ENCODE measurements around the gene DVL1. TPM values are rescaled to one million over a fixed set of nuclear protein-coding genes. Genes with fewer than 3 reads are reported as not detected.

The DVL1 gene
- polyA plus RNA-seq, 4 donors: 46.7 to 88.8 (median 61.3) TPM

- Histone ChIP-seq H3K36me3 (ENCODE audit: control insufficient read depth in 3 of 3, insufficient read depth in 2 of 3, low read depth in 1 of 3, low read length in 3 of 3) (peaks cover 2 to 95% (median 15%) of the 10 kb centered on the region in 3 donors), H3K27me3 (ENCODE audit: control insufficient read depth in 3 of 3, insufficient read depth in 3 of 3, low read length in 3 of 3) (no peaks in the 10 kb centered on the region), H3K9me3 (ENCODE audit: control insufficient read depth in 2 of 2, insufficient read depth in 1 of 2, low read depth in 1 of 2, low read length in 1 of 2) (no peaks in the 10 kb centered on the region), H3K27ac (ENCODE audit: low read depth in 1 of 3, low read length in 2 of 3) (no peak overlapping the region), H3K4me3 (ENCODE audit: low read depth in 1 of 3, low read length in 3 of 3) (no peak overlapping the region), H3K4me1 (ENCODE audit: control insufficient read depth in 3 of 3, insufficient read depth in 2 of 3, low read depth in 1 of 3, low read length in 2 of 3) (peaks cover 0 to 6% (median 0%) of the 10 kb centered on the region in 3 donors)
- WGBS, 3 donors: 85 to 89% (median 88%) methylated on average over 21 to 32 of the region's 32 CpGs
- FAIRE-seq: no peak
- no peak for DNase-seq
These were observed 12.1 kb downstream of the DVL1 start for GRCh38 chr1:1336931-1337792.

DNA sequence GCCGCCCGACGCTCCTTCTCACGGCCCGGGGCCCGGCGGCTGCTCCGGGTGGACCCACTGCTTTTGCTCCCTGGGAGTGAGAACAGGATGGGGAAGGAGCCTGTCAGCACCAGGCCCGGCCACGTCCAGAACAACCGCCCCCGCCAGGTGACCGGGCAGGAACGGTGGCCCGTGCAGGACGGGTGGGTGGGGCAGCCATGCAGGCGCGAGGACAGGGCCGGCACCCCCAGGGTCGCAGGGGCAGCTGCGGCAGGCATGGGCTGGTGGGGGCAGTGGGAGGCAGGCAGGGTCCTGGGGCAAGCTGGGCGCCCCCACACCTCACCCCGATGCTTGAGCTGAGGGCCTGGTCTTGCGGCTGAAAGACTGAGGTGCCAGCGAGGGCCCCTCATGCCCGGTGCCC lies 12.8 kb downstream of the DVL1 start:
- DNase-seq (no peak), FAIRE-seq (no peak)
- Histone ChIP-seq H3K9me3 (ENCODE audit: control insufficient read depth in 2 of 2, insufficient read depth in 1 of 2, low read depth in 1 of 2, low read length in 1 of 2) (no peaks in the 10 kb centered on the region), H3K27ac (ENCODE audit: low read depth in 1 of 3, low read length in 2 of 3) (no peak overlapping the region), H3K4me1 (ENCODE audit: control insufficient read depth in 3 of 3, insufficient read depth in 2 of 3, low read depth in 1 of 3, low read length in 2 of 3) (peaks cover 0 to 6% (median 0%) of the 10 kb centered on the region in 3 donors), H3K36me3 (ENCODE audit: control insufficient read depth in 3 of 3, insufficient read depth in 2 of 3, low read depth in 1 of 3, low read length in 3 of 3) (peaks cover 0 to 88% (median 15%) of the 10 kb centered on the region in 3 donors), H3K4me3 (ENCODE audit: low read depth in 1 of 3, low read length in 3 of 3) (no peak overlapping the region), H3K27me3 (ENCODE audit: control insufficient read depth in 3 of 3, insufficient read depth in 3 of 3, low read length in 3 of 3) (no peaks in the 10 kb centered on the region)
- WGBS, 3 donors: 89 to 91% (median 90%) methylated on average over 21 to 26 of the region's 26 CpGs

DNA sequence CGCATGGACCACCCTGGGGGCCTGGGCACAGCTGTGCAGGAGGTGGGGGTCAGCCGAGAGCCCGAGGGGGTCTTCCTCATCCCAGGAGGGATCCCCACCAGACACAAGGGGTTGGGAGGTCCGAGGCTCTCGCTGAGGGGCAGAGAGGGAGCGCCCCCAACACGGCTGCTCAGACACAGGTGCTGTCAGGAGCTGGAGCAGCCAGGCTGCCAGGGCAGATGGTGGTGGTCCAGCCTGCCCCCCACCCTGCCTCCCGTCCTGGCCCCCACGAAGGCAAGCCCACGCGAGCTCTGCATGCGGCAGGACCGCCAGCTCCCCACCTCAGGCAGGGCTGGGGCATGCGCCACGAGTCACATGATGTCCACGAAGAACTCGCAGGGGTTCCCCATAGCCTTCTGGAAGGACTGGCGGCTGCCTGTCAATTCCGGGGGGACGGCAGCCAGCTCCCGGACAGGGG lies 13.4 kb downstream of the DVL1 start:
- DNase-seq (no peak), FAIRE-seq (no peak)
- Histone ChIP-seq H3K4me1 (ENCODE audit: control insufficient read depth in 3 of 3, insufficient read depth in 2 of 3, low read depth in 1 of 3, low read length in 2 of 3) (peaks cover 0 to 13% (median 0%) of the 10 kb centered on the region in 3 donors), H3K4me3 (ENCODE audit: low read depth in 1 of 3, low read length in 3 of 3) (no peak overlapping the region), H3K9me3 (ENCODE audit: control insufficient read depth in 2 of 2, insufficient read depth in 1 of 2, low read depth in 1 of 2, low read length in 1 of 2) (no peaks in the 10 kb centered on the region), H3K27me3 (ENCODE audit: control insufficient read depth in 3 of 3, insufficient read depth in 3 of 3, low read length in 3 of 3) (no peaks in the 10 kb centered on the region), H3K27ac (ENCODE audit: low read depth in 1 of 3, low read length in 2 of 3) (no peak overlapping the region), H3K36me3 (ENCODE audit: control insufficient read depth in 3 of 3, insufficient read depth in 2 of 3, low read depth in 1 of 3, low read length in 3 of 3) (peaks cover 0 to 81% (median 15%) of the 10 kb centered on the region in 3 donors)
- WGBS, 3 donors: 87 to 89% (median 89%) methylated on average over 16 to 21 of the region's 21 CpGs

- WGBS, 3 donors: 79 to 85% (median 80%) methylated on average over 16 of the region's 16 CpGs
- H3K27ac ChIP-seq (ENCODE audit: low read depth in 1 of 3, low read length in 2 of 3): no peak overlapping the region
- FAIRE-seq (no peak), DNase-seq (no peak)
- no peaks in the 10 kb centered on the region for H3K27me3 ChIP-seq (ENCODE audit: control insufficient read depth in 3 of 3, insufficient read depth in 3 of 3, low read length in 3 of 3)
- no peaks in the 10 kb centered on the region for H3K9me3 ChIP-seq (ENCODE audit: control insufficient read depth in 2 of 2, insufficient read depth in 1 of 2, low read depth in 1 of 2, low read length in 1 of 2)
- no peak overlapping the region for H3K4me3 ChIP-seq (ENCODE audit: low read depth in 1 of 3, low read length in 3 of 3)
- H3K36me3 ChIP-seq (ENCODE audit: control insufficient read depth in 3 of 3, insufficient read depth in 2 of 3, low read depth in 1 of 3, low read length in 3 of 3): peaks cover 0 to 76% (median 13%) of the 10 kb centered on the region in 3 donors
- peaks cover 0 to 18% (median 0%) of the 10 kb centered on the region in 3 donors for H3K4me1 ChIP-seq (ENCODE audit: control insufficient read depth in 3 of 3, insufficient read depth in 2 of 3, low read depth in 1 of 3, low read length in 2 of 3)
These were observed 13.9 kb downstream of the DVL1 start for GRCh38 chr1:1335283-1335682.

- Histone ChIP-seq H3K4me1 (ENCODE audit: control insufficient read depth in 3 of 3, insufficient read depth in 2 of 3, low read depth in 1 of 3, low read length in 2 of 3) (peaks cover 0 to 22% (median 0%) of the 10 kb centered on the region in 3 donors), H3K36me3 (ENCODE audit: control insufficient read depth in 3 of 3, insufficient read depth in 2 of 3, low read depth in 1 of 3, low read length in 3 of 3) (peaks cover 0 to 71% (median 10%) of the 10 kb centered on the region in 3 donors), H3K27me3 (ENCODE audit: control insufficient read depth in 3 of 3, insufficient read depth in 3 of 3, low read length in 3 of 3) (no peaks in the 10 kb centered on the region), H3K27ac (ENCODE audit: low read depth in 1 of 3, low read length in 2 of 3) (no peak overlapping the region), H3K9me3 (ENCODE audit: control insufficient read depth in 2 of 2, insufficient read depth in 1 of 2, low read depth in 1 of 2, low read length in 1 of 2) (no peaks in the 10 kb centered on the region), H3K4me3 (ENCODE audit: low read depth in 1 of 3, low read length in 3 of 3) (no peak overlapping the region)
- no peak for FAIRE-seq
- 70 to 79% (median 70%) methylated on average over 11 of the region's 11 CpGs for WGBS, 3 donors
- no peak for DNase-seq
These were observed 14.4 kb downstream of the DVL1 start for GRCh38 chr1:1334835-1335234.

DNA sequence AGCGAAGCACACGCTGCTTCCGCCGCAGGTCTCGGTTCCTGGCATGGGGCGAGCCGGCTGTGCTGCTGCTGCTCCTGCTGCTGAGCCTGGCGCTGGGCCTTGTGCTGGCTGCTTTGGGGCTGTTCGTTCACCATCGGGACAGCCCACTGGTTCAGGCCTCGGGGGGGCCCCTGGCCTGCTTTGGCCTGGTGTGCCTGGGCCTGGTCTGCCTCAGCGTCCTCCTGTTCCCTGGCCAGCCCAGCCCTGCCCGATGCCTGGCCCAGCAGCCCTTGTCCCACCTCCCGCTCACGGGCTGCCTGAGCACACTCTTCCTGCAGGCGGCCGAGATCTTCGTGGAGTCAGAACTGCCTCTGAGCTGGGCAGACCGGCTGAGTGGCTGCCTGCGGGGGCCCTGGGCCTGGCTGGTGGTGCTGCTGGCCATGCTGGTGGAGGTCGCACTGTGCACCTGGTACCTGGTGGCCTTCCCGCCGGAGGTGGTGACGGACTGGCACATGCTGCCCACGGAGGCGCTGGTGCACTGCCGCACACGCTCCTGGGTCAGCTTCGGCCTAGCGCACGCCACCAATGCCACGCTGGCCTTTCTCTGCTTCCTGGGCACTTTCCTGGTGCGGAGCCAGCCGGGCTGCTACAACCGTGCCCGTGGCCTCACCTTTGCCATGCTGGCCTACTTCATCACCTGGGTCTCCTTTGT lies 15.5 kb downstream of the DVL1 start:
- no peak for FAIRE-seq
- Histone ChIP-seq H3K27me3 (ENCODE audit: control insufficient read depth in 3 of 3, insufficient read depth in 3 of 3, low read length in 3 of 3) (no peaks in the 10 kb centered on the region), H3K4me1 (ENCODE audit: control insufficient read depth in 3 of 3, insufficient read depth in 2 of 3, low read depth in 1 of 3, low read length in 2 of 3) (peaks cover 0 to 22% (median 0%) of the 10 kb centered on the region in 3 donors), H3K9me3 (ENCODE audit: control insufficient read depth in 2 of 2, insufficient read depth in 1 of 2, low read depth in 1 of 2, low read length in 1 of 2) (no peaks in the 10 kb centered on the region), H3K36me3 (ENCODE audit: control insufficient read depth in 3 of 3, insufficient read depth in 2 of 3, low read depth in 1 of 3, low read length in 3 of 3) (peaks cover 0 to 67% (median 9%) of the 10 kb centered on the region in 3 donors), H3K4me3 (ENCODE audit: low read depth in 1 of 3, low read length in 3 of 3) (no peak overlapping the region), H3K27ac (ENCODE audit: low read depth in 1 of 3, low read length in 2 of 3) (no peak overlapping the region)
- 67 to 85% (median 69%) methylated on average over 34 to 36 of the region's 36 CpGs for WGBS, 3 donors
- DNase-seq: no peak

GRCh38 chr1:1332774-1333480 lies 16.3 kb downstream of the DVL1 start:
- no peaks in the 10 kb centered on the region for H3K27me3 ChIP-seq (ENCODE audit: control insufficient read depth in 3 of 3, insufficient read depth in 3 of 3, low read length in 3 of 3)
- FAIRE-seq (no peak), DNase-seq (peak in 1 of 2 donors; percentile 78)
- peaks cover 0 to 22% (median 0%) of the 10 kb centered on the region in 3 donors for H3K4me1 ChIP-seq (ENCODE audit: control insufficient read depth in 3 of 3, insufficient read depth in 2 of 3, low read depth in 1 of 3, low read length in 2 of 3)
- no peaks in the 10 kb centered on the region for H3K9me3 ChIP-seq (ENCODE audit: control insufficient read depth in 2 of 2, insufficient read depth in 1 of 2, low read depth in 1 of 2, low read length in 1 of 2)
- peaks cover 0 to 67% (median 1%) of the 10 kb centered on the region in 3 donors for H3K36me3 ChIP-seq (ENCODE audit: control insufficient read depth in 3 of 3, insufficient read depth in 2 of 3, low read depth in 1 of 3, low read length in 3 of 3)
- H3K4me3 ChIP-seq (ENCODE audit: low read depth in 1 of 3, low read length in 3 of 3): no peak overlapping the region
- 25 to 76% (median 28%) methylated on average over 29 to 48 of the region's 48 CpGs for WGBS, 3 donors
- H3K27ac ChIP-seq (ENCODE audit: low read depth in 1 of 3, low read length in 2 of 3): no peak overlapping the region
